Measurements from ENCODE around the gene BRAF. TPM values are rescaled to one million over a fixed set of nuclear protein-coding genes. Genes with fewer than 3 reads are reported as not detected.
"Not testable (repeated sequence)": the region's sequence is repeated elsewhere in the genome, so short reads cannot be mapped to it uniquely, and the experiment has no call there.

BRAF gene
- total RNA-seq, 1 donor from 2014 or later, result 60.5 TPM

DNA sequence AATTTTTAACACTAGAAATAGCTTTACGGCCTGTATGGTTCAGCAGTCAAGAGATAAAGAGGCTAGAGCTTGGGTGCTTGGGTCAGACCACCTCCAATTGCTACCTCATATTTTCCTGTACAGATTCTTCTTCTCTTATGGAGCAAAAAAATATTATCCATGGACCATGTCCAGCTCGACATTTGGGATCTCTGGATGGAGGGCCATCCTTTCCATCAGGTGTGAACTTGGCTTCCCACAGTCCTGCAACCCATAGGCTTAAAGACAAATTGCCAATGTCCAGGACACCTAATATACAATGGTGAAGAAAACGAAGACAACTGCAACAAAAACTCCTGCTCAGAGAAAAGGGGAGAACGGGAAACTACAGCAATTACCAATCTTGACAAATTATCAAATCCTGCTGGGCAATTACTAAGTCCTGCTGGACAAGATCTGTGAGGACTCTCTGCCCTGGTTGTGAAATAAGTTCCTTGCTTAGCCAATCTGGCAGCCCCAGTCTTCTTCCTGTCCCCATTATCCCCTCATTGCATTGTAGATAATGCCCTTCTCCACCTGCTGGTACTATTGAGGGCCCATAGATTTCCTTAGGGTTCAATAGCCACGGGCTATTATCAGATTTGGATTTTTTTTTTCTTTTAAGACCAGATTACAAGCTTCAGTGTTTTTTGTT is 42.0 kb upstream of the BRAF start:
- DNase-seq (ENCODE audit: low spot score, unreplicated experiment), result no peak
- Mint-ChIP-seq H3K4me3 (ENCODE audit: low read depth) (no peak overlapping the region), H3K4me1 (ENCODE audit: low read depth) (peaks cover 12% of the 10 kb centered on the region), H3K27me3 (no peaks in the 10 kb centered on the region), H3K9me3 (ENCODE audit: low read depth) (no peaks in the 10 kb centered on the region), H3K36me3 (ENCODE audit: insufficient read depth) (no peaks in the 10 kb centered on the region), H3K27ac (no peak overlapping the region)
- TF ChIP-seq, protein P1, sequence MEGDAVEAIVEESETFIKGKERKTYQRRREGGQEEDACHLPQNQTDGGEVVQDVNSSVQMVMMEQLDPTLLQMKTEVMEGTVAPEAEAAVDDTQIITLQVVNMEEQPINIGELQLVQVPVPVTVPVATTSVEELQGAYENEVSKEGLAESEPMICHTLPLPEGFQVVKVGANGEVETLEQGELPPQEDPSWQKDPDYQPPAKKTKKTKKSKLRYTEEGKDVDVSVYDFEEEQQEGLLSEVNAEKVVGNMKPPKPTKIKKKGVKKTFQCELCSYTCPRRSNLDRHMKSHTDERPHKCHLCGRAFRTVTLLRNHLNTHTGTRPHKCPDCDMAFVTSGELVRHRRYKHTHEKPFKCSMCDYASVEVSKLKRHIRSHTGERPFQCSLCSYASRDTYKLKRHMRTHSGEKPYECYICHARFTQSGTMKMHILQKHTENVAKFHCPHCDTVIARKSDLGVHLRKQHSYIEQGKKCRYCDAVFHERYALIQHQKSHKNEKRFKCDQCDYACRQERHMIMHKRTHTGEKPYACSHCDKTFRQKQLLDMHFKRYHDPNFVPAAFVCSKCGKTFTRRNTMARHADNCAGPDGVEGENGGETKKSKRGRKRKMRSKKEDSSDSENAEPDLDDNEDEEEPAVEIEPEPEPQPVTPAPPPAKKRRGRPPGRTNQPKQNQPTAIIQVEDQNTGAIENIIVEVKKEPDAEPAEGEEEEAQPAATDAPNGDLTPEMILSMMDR (IDR thresholded peaks at IDR 0.05; ENCODE audit: unreplicated experiment), result no peak

DNA sequence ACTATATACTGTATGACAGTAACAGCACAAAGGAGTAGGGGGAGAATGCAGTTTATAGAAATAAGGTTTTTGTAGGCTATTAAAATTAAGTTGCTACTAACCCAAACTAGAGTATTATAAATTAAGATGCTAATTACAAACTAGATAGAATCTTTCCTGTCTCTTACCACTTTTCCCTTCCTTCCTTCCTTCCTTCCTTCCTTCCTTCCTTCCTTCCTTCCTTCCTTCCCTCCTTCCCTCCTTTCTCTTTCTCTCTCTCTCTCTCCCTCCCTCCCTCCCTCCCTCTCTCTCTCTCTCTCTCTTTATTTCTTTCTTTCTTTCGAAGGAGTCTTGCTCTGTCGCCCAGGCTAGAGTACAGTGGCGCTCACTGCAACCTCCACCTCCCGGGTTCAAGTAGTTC is 36.4 kb upstream of the BRAF start:
- H3K27me3 Mint-ChIP-seq, result no peaks in the 10 kb centered on the region
- H3K4me1 Mint-ChIP-seq (ENCODE audit: low read depth), result no peaks in the 10 kb centered on the region
- H3K4me3 Mint-ChIP-seq (ENCODE audit: low read depth), result no peak overlapping the region
- DNase-seq (ENCODE audit: low spot score, unreplicated experiment), result no peak
- H3K9me3 Mint-ChIP-seq (ENCODE audit: low read depth), result peaks cover 5% of the 10 kb centered on the region
- no peaks in the 10 kb centered on the region for H3K36me3 Mint-ChIP-seq (ENCODE audit: insufficient read depth)
- no peak overlapping the region for H3K27ac Mint-ChIP-seq
- TF ChIP-seq, protein P1 (IDR thresholded peaks at IDR 0.05; ENCODE audit: unreplicated experiment), result no peak

DNA sequence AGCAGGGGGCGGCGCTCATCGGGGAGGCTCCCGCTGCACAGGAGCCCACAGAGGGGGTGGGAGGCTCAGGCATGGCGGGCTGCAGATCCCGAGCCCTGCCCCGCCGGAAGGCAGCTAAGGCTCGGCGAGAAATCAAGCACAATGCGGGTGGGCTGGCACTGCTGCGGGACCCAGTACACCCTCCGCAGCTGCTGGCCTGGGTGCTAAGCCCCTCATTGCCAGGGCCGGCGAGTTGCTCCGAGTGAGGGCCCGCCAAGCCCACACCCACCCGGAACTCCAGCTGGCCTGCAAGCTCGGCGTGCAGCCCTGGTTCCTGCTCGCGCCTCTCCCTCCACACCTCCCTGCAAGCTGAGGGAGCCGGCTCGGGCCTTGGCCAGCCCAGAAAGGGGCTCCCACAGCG is 32.3 kb upstream of the BRAF start:
- H3K36me3 Mint-ChIP-seq (ENCODE audit: insufficient read depth); DNase-seq (ENCODE audit: low spot score, unreplicated experiment); H3K27ac Mint-ChIP-seq; H3K4me1 Mint-ChIP-seq (ENCODE audit: low read depth); H3K27me3 Mint-ChIP-seq; H3K9me3 Mint-ChIP-seq (ENCODE audit: low read depth); H3K4me3 Mint-ChIP-seq (ENCODE audit: low read depth): not testable (repeated sequence)

DNA sequence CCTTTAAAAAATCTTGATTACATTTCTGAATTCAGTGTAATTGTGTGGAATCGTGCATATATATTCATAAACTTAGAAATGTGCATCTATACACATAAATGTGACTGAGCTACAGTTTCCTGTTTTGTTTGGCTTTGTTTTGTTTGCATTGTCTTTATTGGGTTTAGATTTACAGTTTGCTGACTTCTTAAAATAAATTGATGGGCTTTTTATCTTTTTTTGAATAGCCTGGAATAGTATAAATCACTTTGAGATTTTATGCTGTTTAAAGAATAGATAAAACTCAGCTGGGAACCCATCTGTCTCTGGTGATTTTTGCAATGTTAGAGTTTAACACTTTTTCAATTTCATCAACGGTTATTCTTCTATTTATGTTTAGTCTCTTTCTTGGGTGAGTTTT is 21.2 kb upstream of the BRAF start:
- Mint-ChIP-seq H3K4me1 (ENCODE audit: low read depth) (no peaks in the 10 kb centered on the region), H3K27me3 (no peaks in the 10 kb centered on the region), H3K4me3 (ENCODE audit: low read depth) (no peak overlapping the region), H3K9me3 (ENCODE audit: low read depth) (no peaks in the 10 kb centered on the region), H3K27ac (no peak overlapping the region), H3K36me3 (ENCODE audit: insufficient read depth) (no peaks in the 10 kb centered on the region)
- TF ChIP-seq, protein P1 (IDR thresholded peaks at IDR 0.05; ENCODE audit: unreplicated experiment), result no peak
- DNase-seq (ENCODE audit: low spot score, unreplicated experiment), result no peak

DNA sequence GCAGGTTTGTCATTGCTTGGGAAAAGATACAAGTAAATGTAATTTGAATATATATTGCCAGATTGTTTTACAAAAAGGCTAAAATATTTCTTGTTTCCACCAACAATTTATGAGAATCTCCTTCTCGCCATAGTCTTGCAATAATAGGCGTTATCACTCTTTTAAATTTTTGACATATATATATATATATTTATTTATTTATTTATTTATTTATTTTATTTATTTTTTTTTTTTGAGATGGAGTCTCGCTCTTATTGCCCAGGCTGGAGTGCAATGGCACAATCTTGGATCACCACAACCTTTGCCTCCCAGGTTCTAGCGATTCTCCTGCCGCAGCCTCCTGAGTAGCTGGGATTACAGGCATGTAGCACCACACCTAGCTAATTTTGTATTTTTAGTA is 17.5 kb upstream of the BRAF start:
- not testable (repeated sequence) for H3K36me3 Mint-ChIP-seq (ENCODE audit: insufficient read depth); H3K4me1 Mint-ChIP-seq (ENCODE audit: low read depth); H3K4me3 Mint-ChIP-seq (ENCODE audit: low read depth); H3K27ac Mint-ChIP-seq; H3K27me3 Mint-ChIP-seq; DNase-seq (ENCODE audit: low spot score, unreplicated experiment); H3K9me3 Mint-ChIP-seq (ENCODE audit: low read depth)

DNA sequence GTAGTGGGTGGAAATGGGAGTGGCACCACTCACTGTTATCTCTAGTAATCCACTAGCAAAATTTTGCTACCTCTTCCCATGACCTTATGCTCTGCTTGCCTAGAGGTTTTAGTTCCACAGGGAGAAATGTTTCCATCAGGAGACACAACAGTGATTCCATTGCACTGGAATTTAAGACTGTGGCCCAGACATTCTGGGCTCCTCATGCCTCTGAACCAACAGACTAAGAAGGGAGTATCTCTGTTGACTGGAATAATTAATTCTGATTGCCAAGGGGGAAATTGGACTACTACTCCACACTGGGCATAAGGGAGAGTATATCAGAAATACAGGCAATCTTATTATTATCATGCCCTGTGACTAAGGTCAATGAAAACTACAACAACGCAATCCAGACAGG is 16.2 kb upstream of the BRAF start:
- H3K4me3 Mint-ChIP-seq (ENCODE audit: low read depth), result no peak overlapping the region
- no peak overlapping the region for H3K27ac Mint-ChIP-seq
- no peaks in the 10 kb centered on the region for H3K9me3 Mint-ChIP-seq (ENCODE audit: low read depth)
- no peaks in the 10 kb centered on the region for H3K27me3 Mint-ChIP-seq
- DNase-seq (ENCODE audit: low spot score, unreplicated experiment), result no peak
- TF ChIP-seq, protein P1 (IDR thresholded peaks at IDR 0.05; ENCODE audit: unreplicated experiment), result no peak
- H3K4me1 Mint-ChIP-seq (ENCODE audit: low read depth), result no peaks in the 10 kb centered on the region
- H3K36me3 Mint-ChIP-seq (ENCODE audit: insufficient read depth), result no peaks in the 10 kb centered on the region

Measured in progenitor cell of endocrine pancreas (in vitro differentiated cells).